22Rv1 (cell line): ENCODE data around the gene APOL2.

ENCODE experiments used
- ZFX ChIP-seq: fragments of 450-650 bp; IDR thresholded peaks from 2 replicates; pipeline ENCODE4 v1.6.1; 2017; ENCODE audit warnings: antibody characterized with exemption, borderline replicate concordance
- TF ChIP-seq, protein P1 (sequence below): fragments of 450-650 bp; IDR thresholded peaks from 2 replicates; pipeline ENCODE4 v1.5.1; 2017; ENCODE audit warnings: mild to moderate bottlenecking

DNA sequence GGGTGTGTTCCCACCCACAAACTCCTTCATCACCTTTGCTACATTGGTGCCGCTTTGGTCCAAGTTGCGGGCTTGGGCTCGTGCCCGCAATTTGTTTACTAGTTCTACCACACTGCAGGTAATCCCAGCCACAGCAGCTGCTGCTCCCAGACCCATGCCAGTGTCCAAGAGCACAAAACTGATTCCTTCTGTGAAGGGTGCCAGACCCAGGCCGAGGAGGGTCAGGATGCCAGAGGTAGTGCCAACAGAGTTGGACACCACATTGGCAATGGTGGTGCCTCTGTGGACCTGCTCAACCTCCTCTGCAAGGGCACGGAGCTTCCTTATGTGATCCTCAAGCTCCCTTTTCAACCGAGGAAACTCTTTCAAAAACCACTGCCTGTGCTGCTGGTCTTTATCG, 11.5 kb downstream of the APOL2 start:
- TF ChIP-seq, protein P1, sequence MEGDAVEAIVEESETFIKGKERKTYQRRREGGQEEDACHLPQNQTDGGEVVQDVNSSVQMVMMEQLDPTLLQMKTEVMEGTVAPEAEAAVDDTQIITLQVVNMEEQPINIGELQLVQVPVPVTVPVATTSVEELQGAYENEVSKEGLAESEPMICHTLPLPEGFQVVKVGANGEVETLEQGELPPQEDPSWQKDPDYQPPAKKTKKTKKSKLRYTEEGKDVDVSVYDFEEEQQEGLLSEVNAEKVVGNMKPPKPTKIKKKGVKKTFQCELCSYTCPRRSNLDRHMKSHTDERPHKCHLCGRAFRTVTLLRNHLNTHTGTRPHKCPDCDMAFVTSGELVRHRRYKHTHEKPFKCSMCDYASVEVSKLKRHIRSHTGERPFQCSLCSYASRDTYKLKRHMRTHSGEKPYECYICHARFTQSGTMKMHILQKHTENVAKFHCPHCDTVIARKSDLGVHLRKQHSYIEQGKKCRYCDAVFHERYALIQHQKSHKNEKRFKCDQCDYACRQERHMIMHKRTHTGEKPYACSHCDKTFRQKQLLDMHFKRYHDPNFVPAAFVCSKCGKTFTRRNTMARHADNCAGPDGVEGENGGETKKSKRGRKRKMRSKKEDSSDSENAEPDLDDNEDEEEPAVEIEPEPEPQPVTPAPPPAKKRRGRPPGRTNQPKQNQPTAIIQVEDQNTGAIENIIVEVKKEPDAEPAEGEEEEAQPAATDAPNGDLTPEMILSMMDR, result no peak
- no peak for TF ChIP-seq ZFX
